NCI-H1417 (cell line): ENCODE data around the gene MARS1.

Experiments used
- DNase-seq, 3 experiments: peaks; one replicate each; lab custom pipeline; 2025; lab: John Stamatoyannopoulos, UW

The MARS1 gene

DNA sequence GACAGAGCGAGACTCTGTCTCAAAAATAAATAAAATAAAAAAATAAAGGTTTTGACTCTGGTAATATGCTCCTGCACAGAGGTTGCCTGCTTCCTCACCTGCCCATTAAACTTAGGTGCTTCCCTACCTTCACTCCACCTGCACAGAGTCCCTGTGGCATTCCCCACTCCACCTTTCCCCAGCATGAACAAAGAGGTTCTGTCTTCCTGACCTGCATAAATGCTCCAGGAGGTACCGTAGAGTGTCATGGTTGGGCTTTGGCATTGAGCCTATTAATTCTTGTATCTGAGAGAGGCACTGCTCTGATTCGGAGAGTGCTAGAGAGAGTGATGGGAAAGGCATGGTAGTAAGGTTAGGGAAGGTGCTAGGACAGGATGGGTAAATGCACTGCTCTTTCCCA, 14.5 kb upstream of the MARS1 start:
- no peak for DNase-seq

- no peak for DNase-seq
These were observed 14.0 kb upstream of the MARS1 start for GRCh38 chr12:57473886-57474285.

GRCh38 chr12:57474430-57474829, 13.4 kb upstream of the MARS1 start:
- DNase-seq = peak in 1 of 3 experiments; percentile 58

- peak in 2 of 3 experiments; percentile 65 to 66 for DNase-seq
These were observed 13.0 kb upstream of the MARS1 start for GRCh38 chr12:57474862-57475261.

- peak in 2 of 3 experiments; percentile 65 to 68 for DNase-seq
These were observed 12.4 kb upstream of the MARS1 start for GRCh38 chr12:57475271-57476161.

DNA sequence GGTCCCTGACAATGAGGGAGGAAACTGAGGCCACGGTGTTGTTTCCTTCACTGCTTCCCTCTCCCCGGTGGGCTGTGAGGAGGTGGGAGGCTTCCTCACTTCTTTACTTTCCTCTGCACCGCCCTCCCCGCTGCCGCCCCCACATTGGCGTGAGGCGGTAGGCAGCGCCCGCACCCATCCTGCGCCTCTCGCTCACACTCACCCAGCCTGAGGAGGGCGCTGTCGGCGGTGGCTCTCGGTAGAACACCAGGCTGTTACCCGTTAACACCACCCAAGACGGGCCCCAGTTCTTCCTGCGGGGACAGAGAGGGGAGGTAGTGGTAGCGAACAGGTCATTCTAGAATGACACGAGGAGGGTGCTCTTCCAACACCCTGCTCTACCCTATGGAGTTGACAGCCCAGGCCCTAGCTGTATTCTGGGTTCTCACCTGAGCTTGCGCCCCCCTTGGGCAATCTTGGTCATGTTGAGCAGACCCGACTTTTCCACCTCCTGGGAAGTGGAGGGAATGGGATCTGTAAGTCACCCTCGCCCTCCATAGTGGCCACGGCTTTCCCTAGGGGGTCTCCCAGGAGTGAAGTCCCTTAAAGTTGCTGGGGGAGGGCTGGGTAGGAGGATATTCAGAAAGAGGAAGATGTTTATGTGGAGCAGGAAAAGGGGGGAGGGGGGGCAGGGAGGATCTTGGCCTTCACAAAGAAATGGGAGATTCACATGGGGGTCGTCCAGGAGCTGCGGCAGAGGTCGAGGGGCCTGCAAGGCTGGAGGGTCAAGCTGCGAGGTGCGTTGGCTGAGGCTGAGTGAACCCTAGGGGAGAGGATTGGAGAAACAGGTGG, 11.5 kb upstream of the MARS1 start:
- DNase-seq = peak in 2 of 3 experiments; percentile 54 to 62

DNA sequence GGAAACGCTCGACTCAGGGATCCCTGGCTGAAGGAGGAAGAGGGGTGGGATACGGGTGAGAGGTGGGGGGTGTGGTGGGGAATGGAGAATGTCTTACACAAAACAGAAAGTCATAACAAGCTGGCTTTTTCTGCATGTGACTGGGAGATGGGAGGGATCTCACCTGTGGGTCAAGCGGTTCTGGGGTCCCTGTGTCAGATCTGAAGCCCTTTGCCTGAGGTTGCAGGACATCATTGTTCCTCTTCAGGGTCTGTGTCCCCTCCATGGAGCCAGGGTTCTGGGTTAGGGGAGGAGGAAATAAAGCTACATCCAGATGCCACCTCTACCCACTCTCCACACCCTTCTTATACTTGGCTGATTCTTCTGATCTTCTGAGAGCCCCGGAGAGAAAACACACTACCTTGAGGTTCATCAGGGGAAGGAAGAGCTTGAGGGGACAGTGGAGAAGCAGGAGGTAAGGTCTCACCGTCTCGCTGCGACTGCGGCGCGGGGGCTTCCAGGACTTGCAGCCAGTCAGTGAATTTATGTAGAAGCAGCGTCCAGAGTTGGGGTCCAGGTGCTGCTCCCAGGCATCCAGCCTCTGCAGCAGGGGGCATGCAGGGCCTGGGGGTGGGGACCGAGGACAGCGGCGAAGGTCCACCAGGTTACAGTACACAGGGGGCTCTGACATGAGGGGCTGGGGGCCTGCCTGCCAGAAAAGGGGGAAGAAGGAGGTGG, 10.7 kb upstream of the MARS1 start:
- no peak for DNase-seq

DNA sequence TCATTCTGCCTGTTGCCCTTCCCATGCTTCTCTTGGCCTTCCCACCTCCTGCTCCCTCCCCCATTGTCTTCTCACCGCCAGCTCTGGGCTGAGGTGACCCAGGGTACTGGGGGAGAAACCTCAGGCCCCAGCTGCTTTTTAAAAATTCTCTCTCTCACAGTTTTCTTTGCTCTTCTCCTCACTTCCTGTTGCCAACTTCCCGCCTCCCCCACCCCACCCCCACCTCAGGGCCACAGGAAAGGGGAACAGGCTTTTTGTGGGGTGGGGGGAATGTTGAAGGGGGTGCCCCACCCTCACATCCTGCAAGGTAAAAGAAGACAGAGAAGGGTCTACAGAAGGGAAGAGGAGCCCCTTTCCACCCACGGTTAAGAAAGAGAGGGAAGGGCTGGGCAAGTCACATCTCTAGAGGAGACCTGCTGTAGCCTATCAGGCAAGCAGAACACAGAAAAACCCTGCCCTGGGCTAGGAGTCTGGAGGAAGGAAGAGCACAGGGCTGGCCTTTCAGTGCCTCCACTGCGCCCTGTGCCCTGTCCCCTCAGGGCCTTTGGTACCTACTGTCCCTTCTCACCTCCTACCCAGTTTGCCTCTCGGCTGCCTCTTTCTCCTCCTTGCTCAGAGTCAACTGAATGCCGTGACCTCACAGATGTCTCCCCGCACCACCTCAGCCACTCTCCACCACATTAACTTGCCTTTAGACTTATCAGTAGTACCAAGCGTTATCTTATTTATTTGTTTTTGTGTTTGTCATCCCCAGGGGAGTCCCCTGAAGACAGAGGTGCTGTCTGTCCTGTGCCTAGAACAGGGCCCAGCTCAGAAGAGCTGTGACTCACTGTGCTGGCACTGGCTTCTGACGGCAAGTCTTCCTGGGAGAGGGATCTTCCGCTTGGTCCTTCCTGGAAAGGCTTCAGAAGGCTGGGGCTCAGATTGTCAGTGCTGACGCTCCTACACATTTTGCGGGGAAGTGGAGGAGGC, 9.9 kb upstream of the MARS1 start:
- no peak for DNase-seq

GRCh38 chr12:57479043-57479375, 8.9 kb upstream of the MARS1 start:
- no peak for DNase-seq

DNA sequence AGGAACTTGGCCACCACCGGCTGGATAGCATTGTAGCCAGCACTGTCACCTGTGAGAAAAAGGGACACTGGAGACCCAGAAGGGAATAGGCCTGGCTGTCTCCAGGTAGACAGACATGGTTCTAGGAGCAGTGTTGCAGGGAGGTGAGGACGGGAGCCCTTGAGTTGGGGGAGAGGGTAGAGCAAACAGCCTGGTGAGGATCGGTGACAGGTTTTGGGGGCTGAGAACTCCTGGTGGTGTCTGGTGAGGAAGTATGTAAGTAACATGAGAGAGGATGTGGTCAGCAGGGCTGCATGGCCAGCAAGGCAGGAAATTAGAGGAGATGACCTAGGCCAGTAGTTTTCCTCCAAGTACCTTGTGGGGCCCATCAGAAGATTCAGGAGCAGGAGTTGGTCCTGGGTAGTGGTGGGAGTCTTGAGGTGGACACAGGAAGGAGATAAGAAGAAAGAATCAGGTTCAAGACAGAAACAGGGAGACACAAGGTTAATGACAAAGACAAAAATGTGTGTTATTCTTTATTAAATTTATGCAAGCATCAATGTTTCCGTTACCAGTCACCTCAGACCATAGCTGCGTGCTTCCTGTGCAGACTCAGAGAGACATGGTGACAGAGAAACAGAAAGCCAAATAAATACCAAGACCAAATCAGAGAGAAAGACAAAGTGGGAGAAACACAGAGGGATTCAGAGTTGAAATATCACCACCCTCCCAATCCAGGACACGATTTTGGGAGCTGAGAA, 8.3 kb upstream of the MARS1 start, which contains the start of gene ARHGAP9:
TSS of gene ARHGAP9 (minus strand) at position 491 of the 740 bp plus-strand sequence. CDS start at position 31, 460 bp downstream.
- DNase-seq = no peak

GRCh38 chr12:57481671-57482070, 6.2 kb upstream of the MARS1 start:
- no peak for DNase-seq

GRCh38 chr12:57483466-57483865, 4.4 kb upstream of the MARS1 start:
- DNase-seq = no peak

- no peak for DNase-seq
These were observed 2.2 kb upstream of the MARS1 start for GRCh38 chr12:57485695-57486094.

DNA sequence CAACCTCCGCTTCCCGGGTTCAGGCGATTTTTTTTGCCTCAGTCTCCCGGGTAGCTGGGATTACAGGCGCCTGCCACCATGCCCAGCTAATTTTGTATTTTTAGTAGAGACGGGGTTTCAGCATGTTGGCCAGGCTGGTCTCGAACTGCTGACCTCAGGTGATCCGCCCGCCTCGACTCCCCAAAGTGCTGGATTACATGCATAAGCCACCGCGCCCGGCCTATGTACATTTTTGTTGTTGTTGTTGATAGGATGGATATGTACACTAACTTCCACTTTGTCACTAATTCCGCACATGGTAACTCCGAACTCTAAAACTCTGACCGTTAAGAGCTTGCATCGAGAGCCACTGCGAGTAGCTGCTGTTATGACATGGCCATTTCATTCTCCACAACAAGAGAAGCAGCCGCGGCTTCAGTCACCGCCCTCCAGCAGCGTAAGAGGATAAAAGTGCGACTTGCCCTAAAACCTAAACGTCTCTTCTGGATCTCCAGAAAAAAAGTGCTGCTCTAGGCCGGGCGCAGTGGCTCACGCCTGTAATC, 742 bp upstream of the MARS1 start:
- no peak for DNase-seq

DNA sequence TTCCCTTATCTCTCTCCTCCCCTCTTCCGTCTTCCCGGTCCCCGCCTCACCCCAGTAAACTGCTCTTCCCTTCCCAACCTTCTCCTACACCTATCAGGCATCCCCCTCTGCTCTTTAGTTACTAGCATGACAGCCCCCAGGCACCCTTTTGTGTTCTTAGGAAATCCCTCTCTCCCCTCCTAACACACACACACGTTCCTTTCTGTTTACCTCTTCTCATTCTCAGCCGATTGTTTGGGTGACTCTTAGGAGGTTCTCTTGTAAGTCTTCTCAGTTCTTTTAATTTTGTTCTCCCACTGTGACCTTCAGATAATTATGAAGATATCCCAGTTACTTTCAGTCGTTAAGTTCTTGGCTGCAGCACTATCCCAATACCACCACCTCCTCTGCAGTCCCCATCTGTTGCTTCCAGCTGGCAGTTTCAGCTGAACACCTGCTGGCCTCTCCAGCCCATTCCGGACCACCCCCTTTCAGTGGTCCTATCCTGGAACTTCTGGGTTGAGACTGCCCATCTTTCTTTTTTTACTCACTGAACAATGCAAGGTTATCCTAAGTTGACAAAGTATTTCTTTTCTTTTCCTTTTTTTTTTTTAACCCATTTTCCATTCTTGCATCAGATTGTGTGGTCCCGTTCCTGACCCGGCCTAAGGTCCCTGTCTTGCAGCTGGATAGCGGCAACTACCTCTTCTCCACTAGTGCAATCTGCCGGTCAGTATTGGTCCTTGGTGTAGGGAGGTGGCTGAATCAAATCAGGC, 711 bp downstream of the MARS1 start:
- peak in 1 of 3 experiments; percentile 53 for DNase-seq

GRCh38 chr12:57489157-57489641, 1.3 kb downstream of the MARS1 start:
- DNase-seq = no peak

DNA sequence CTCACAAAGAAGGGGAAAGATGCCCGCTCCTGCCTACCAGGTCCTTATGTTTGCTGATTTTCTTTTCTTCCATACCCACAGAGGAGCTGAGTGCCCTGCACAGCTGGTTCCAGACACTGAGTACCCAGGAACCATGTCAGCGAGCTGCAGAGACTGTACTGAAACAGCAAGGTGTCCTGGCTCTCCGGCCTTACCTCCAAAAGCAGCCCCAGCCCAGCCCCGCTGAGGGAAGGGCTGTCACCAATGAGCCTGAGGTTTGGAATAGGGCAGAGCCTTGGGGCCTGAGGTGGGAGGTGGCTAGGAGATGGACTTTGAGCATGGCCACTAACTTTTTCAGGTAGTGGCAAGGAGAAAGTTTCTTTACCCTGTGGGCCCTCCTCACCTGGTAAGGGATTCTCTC, 2.3 kb downstream of the MARS1 start:
- DNase-seq = no peak

DNA sequence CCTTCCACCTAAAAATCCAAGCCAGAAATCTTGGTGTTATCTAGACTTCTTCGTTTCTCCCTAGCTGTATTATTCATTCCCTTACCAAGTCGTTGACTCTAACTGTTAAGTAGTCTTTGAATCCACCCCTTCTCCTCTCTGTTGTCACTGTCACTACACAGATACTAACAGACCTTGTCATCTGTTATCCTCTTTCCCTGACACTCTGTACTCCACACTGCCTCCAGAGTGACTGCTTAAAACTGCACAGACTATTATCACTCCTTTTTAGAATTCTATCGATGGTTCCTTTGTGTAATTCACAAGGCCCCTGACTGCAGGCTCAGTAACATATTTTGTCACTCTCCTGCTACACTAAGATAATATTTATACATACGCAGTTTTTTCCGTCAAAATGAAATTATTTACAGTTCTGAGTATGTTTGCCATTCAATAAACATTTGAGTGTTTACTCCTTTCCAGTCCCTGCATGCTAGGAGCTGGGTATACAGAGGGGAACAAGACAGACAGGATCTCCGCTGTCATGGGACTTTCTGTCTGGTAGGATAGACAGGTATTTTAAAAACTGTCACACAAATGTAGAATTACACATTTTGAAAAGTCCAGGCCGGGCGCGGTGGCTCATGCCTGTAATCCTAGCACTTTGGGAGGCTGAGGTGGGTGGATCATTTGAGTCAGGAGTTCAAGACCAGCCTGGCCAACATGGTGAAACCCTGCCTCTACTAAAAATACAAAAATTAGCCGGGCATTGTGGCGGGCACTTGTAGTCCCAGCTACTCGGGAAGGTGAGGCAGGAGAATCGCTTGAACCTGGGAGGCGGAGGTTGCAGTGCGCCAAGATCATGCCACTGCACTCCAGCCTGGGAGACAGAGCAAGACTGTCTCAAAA, 3.8 kb downstream of the MARS1 start:
- DNase-seq = no peak
